Measurements from ENCODE around the gene PRKCB.

DNA sequence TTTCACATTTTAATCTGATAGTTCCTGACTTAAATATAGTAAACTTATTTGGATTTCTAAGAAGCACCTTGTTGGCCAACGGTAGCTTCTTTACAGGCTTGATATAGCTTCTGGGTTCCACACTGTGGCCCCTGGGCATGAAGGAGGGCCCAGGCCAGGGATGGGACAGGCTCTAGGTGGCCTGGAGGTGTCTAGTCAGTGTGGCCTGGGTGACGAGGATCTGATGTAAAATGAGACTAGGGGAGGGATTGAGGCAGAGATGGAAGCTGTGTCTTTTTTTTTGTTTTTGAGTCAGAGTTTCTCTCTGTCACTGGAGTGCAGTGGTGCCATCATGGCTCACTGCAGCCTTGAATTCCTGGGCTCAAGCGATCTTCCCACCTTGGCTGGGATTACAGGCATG is 187.0 kb downstream of the PRKCB start:
- TF ChIP-seq STAT1 (IDR thresholded peaks at IDR 0.05; ENCODE audit: unreplicated experiment) = no peak
- TF ChIP-seq EZH2phosphoT487 (IDR thresholded peaks at IDR 0.05; ENCODE audit: unreplicated experiment) = no peak
- no peak for TF ChIP-seq EZH2 (IDR thresholded peaks at IDR 0.05; ENCODE audit: low read depth, unreplicated experiment)
- no peak for TF ChIP-seq NANOG (IDR thresholded peaks at IDR 0.05; ENCODE audit: borderline replicate concordance)
- TF ChIP-seq, protein P1, sequence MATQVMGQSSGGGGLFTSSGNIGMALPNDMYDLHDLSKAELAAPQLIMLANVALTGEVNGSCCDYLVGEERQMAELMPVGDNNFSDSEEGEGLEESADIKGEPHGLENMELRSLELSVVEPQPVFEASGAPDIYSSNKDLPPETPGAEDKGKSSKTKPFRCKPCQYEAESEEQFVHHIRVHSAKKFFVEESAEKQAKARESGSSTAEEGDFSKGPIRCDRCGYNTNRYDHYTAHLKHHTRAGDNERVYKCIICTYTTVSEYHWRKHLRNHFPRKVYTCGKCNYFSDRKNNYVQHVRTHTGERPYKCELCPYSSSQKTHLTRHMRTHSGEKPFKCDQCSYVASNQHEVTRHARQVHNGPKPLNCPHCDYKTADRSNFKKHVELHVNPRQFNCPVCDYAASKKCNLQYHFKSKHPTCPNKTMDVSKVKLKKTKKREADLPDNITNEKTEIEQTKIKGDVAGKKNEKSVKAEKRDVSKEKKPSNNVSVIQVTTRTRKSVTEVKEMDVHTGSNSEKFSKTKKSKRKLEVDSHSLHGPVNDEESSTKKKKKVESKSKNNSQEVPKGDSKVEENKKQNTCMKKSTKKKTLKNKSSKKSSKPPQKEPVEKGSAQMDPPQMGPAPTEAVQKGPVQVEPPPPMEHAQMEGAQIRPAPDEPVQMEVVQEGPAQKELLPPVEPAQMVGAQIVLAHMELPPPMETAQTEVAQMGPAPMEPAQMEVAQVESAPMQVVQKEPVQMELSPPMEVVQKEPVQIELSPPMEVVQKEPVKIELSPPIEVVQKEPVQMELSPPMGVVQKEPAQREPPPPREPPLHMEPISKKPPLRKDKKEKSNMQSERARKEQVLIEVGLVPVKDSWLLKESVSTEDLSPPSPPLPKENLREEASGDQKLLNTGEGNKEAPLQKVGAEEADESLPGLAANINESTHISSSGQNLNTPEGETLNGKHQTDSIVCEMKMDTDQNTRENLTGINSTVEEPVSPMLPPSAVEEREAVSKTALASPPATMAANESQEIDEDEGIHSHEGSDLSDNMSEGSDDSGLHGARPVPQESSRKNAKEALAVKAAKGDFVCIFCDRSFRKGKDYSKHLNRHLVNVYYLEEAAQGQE (IDR thresholded peaks at IDR 0.05; ENCODE audit: unreplicated experiment) = no peak
- TF ChIP-seq, protein P2, sequence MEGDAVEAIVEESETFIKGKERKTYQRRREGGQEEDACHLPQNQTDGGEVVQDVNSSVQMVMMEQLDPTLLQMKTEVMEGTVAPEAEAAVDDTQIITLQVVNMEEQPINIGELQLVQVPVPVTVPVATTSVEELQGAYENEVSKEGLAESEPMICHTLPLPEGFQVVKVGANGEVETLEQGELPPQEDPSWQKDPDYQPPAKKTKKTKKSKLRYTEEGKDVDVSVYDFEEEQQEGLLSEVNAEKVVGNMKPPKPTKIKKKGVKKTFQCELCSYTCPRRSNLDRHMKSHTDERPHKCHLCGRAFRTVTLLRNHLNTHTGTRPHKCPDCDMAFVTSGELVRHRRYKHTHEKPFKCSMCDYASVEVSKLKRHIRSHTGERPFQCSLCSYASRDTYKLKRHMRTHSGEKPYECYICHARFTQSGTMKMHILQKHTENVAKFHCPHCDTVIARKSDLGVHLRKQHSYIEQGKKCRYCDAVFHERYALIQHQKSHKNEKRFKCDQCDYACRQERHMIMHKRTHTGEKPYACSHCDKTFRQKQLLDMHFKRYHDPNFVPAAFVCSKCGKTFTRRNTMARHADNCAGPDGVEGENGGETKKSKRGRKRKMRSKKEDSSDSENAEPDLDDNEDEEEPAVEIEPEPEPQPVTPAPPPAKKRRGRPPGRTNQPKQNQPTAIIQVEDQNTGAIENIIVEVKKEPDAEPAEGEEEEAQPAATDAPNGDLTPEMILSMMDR (conservative IDR thresholded peaks at IDR 0.05; ENCODE audit: low read depth in 2 of 2) = no peak
- no peak for TF ChIP-seq POLR2AphosphoS5 (IDR thresholded peaks at IDR 0.05; ENCODE audit: low read depth)
- no peak for TF ChIP-seq ETS1 (IDR thresholded peaks at IDR 0.05)
- no peak for TF ChIP-seq CREB1 (CRISPR knock-in tag; IDR thresholded peaks at IDR 0.05; ENCODE audit: low read depth)
